RWPE1 (cell line): ENCODE data around the gene TMEM266.

Experiments
- CTCF ChIA-PET: fragments of 350-600 bp; sonication (Branson Sonifier 250); formaldehyde crosslinking; extraction: SDS; loops from one replicate; lab custom pipeline; 2021; lab: Yijun Ruan, JAX
- POLR2A ChIA-PET: fragments of 400-600 bp; formaldehyde crosslinking; extraction: SDS; loops from one replicate; lab custom pipeline; 2020; ENCODE audit warnings: antibody characterized with exemption; ENCODE audit not compliant: low non-redundant PET; lab: Yijun Ruan, JAX
- DNase-seq: peaks from one replicate; pipeline ENCODE4 v3.0.0; 2012; ENCODE audit warnings: low spot score
- H3K27ac ChIP-seq: fragments of 450-650 bp; 2 replicates; pipeline ENCODE4 v1.5.1; 2017
- CTCF ChIP-seq: fragments of 450-650 bp; conservative IDR thresholded peaks from 2 replicates; pipeline ENCODE4 v1.5.1; 2017; ENCODE audit warnings: low read depth, mild to moderate bottlenecking

TMEM266 gene

DNA sequence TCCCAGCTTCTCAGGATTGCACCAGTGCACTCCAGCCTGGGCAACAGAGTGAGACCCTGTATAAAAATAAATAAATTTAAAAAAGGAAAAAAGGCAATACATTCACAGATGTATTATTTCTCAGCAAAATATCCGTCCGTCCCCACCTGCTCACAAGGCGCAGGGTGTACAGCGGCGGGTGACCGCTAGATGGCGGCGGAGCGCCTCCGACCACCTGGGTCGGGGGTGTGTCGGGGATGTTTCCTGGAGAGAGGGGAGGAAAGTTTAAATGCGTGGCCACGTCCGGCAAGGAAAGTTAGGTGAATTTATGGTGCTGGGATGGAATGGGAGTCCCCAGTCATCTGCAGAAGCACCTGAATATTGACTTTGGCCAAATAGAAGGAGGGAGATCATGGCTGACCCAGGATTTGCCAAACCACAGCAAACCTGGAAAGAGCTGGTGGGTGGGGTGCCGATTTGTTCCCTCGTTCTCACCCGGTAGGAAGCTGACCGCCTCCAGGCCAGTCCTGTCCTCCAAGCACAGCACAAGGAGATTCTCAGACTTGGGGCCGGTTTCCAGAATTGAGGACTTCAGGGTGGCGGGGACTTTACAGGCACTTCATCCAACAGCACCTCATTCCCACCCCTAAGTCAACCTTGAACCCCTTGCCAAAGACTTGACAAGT lies 88.3 kb downstream of the TMEM266 start:
- H3K27ac ChIP-seq = no peak overlapping the region
- DNase-seq = peak; percentile 89
- CTCF ChIA-PET = interaction anchor here (0.6 to 1.3 kb wide), 8 partner anchors 15 to 768 kb away, joined by 3 to 7 read pairs (median 4); no protein-coding TSS in a partner anchor
- peak; percentile 99 for TF ChIP-seq CTCF
- POLR2A ChIA-PET = no interaction called here

- DNase-seq = no peak
- H3K27ac ChIP-seq = peak overlapping the region; percentile 89
- TF ChIP-seq CTCF = no peak
- ChIA-PET CTCF (interaction anchor here (0.7 to 1.0 kb wide), 3 partner anchors 11 to 40 kb away, joined by 3 to 5 read pairs (median 4); no protein-coding TSS in a partner anchor), POLR2A (no interaction called here)
These were observed 89.6 kb downstream of the TMEM266 start for GRCh38 chr15:76149291-76149915.

DNA sequence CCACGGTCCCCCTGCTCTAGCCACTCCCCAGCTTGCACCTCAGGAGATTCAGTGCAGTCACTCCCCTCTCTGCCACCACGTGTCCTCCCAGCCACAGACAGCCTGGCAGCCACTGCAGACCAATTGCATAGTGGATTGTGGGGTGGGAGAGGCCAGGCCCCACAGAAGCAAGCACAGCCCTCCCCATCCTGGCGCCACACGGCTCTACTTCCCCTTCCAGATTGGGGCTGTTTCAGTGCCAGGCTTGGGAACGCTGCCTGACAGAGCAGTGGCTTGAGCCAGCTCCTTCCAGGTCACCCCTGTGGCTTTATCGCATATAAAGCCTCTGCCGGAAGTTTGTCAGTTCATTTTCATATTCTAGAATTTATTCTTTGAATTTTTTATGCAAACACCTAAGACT lies 90.7 kb downstream of the TMEM266 start:
- DNase-seq = no peak
- CTCF ChIA-PET = interaction anchor here (0.6 to 2.1 kb wide), 10 partner anchors 10 to 633 kb away, joined by 3 to 6 read pairs (median 3); no protein-coding TSS in a partner anchor
- POLR2A ChIA-PET = no interaction called here
- peak overlapping the region; percentile 89 for H3K27ac ChIP-seq
- no peak for TF ChIP-seq CTCF

DNA sequence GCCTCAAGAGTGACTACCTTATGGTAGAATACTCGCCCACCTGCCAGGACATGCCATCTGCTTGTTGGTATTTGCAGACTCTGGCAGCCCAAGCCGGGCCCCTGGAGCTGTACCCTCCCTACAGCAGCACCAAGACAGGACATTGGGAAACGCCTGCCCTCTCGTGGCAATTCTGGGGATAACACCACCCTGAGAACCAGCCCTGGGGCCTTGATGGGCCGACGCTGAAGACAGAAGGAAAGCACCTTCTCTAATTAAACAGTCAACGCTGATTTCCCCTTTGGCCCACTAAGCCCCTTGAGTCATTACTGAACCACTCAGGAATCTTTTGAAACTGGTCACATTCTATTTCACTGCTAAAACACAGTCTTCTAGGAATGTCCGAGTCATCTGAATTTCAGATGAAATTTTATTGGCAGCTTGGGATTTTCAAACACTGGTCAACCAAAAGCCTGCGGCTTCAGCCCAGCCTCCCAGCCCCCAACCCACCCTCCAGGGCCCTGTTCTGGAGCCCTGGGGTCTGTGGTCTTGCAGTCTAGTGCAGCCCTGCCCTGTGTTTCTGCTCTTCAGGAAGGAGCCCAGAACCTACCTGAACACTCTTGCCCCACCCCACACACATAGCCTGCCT lies 91.3 kb downstream of the TMEM266 start:
- DNase-seq = peak; percentile 93
- CTCF ChIA-PET = interaction anchor here (0.6 to 2.1 kb wide), 10 partner anchors 9 to 1492 kb away, joined by 3 to 6 read pairs (median 4); no protein-coding TSS in a partner anchor
- peak; percentile 96 for TF ChIP-seq CTCF
- H3K27ac ChIP-seq = peak overlapping the region; percentile 89
- POLR2A ChIA-PET = no interaction called here

DNA sequence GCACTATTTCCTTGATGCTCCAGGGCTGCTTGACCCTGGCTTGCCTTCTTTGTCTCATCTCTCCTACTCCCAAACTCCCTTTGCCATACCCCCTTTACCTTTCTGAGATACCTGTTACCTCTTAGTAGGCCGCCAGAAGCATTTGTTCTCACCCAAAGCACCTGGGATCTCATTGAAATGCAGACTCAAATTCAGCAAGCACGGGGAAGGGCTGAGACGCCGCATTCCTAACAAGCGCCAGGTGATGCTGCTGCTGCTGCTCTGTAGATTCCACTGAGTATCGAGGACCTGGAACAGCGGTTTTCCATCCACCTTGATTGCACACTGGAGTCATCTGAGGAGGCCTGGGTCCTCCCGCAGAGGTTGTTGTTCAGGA lies 91.8 kb downstream of the TMEM266 start:
- DNase-seq = no peak
- H3K27ac ChIP-seq = peak overlapping the region; percentile 89
- CTCF ChIA-PET = interaction anchor here (0.6 to 2.1 kb wide), 6 partner anchors 9 to 1491 kb away, joined by 3 to 6 read pairs (median 4); no protein-coding TSS in a partner anchor
- POLR2A ChIA-PET = no interaction called here
- TF ChIP-seq CTCF = no peak

DNA sequence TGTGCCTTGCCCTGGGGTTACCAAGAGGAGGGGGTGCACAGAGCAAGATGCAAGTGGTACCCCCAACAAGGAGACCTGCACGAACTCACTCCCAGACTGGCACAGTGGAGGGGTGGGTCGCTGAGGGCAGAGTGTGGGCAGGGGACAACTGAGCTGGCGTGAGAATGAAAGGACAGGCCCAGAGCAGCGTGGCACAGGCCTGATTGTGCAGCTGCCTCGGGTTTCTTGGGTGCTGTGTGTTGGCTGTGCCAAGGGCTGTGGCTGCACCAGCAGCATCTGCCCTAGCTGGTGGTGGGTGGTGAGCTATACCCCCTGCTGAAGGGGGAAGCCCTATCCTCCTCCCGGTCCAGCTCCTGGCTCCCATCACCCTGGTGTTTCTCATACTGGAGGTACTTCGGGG lies 92.4 kb downstream of the TMEM266 start:
- DNase-seq = no peak
- POLR2A ChIA-PET = no interaction called here
- H3K27ac ChIP-seq = peak overlapping the region; percentile 89
- CTCF ChIA-PET = no interaction called here
- no peak for TF ChIP-seq CTCF
